Measurements from ENCODE around the gene TLE3. TPM values are rescaled to one million over a fixed set of nuclear protein-coding genes. Genes with fewer than 3 reads are reported as not detected.

TLE3 gene
- polyA plus RNA-seq, 2 of the 4 experiments (the other 2 are of a cell fraction), result 4.6 to 5.3 TPM

DNA sequence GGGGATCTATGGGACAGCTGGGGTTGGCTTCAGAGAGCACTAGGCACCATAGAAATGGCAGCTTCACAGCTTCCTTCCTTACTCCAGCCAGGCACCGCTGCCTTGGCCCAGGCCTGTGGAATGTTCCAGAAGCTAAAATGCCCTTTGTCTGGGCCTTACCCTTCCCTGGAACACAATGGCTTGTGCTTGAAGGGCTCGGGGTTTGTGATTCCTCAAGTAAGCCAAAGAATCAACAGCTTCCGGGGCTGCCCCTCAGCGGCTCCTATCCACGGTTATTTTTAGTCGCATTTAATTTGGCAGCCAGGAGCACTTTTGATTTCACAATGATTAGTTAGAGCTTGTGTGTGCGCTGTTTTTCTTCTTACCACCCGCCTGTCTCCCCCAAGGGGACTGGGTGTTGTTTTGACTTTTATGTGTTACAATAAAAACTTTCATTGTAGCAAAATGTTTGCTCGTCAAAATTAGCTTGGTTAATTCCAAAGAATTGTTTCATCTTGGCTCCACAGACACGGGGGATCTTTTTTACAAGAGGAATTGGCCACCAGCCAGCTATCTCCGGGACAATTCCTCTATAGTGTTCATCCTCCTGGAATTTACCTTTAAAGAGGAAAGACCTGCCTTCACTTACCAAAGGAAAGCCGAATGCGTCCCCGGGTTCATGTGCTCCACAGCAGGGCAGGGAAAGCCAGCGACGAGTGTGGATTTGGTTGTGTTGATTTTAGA is 73.8 kb downstream of the TLE3 start:
- no peak overlapping the region for H3K4me3 ChIP-seq
- no peaks in the 10 kb centered on the region for H3K9me3 ChIP-seq
- 66% methylated on average over 16 of the region's 16 CpGs for WGBS (ENCODE audit: missing lambda C conversion rate)
- no peak overlapping the region for H3K4me2 ChIP-seq
- DNase-seq (ENCODE audit: low read depth in 1 of 2, low spot score in 1 of 2) (no peak), ATAC-seq (no peak), FAIRE-seq (no peak)
- CTCF ChIA-PET, result interaction anchor here (1.0 to 2.0 kb wide), 7 partner anchors 16 to 548 kb away, joined by 3 to 4 read pairs (median 3); no protein-coding TSS in a partner anchor
- TF ChIP-seq HEYL (CRISPR knock-in tag; IDR thresholded peaks at IDR 0.05), result no peak
- no peak for TF ChIP-seq SREBF2 (IDR thresholded peaks at IDR 0.05)
- TF ChIP-seq CHD2 (IDR thresholded peaks at IDR 0.05; ENCODE audit: low read length, partially characterized antibody), result no peak
- TF ChIP-seq, protein P1, sequence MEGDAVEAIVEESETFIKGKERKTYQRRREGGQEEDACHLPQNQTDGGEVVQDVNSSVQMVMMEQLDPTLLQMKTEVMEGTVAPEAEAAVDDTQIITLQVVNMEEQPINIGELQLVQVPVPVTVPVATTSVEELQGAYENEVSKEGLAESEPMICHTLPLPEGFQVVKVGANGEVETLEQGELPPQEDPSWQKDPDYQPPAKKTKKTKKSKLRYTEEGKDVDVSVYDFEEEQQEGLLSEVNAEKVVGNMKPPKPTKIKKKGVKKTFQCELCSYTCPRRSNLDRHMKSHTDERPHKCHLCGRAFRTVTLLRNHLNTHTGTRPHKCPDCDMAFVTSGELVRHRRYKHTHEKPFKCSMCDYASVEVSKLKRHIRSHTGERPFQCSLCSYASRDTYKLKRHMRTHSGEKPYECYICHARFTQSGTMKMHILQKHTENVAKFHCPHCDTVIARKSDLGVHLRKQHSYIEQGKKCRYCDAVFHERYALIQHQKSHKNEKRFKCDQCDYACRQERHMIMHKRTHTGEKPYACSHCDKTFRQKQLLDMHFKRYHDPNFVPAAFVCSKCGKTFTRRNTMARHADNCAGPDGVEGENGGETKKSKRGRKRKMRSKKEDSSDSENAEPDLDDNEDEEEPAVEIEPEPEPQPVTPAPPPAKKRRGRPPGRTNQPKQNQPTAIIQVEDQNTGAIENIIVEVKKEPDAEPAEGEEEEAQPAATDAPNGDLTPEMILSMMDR (IDR thresholded peaks at IDR 0.05), result no peak
- no peak for TF ChIP-seq EP300 (IDR thresholded peaks at IDR 0.05)
- POLR2A ChIA-PET, result no interaction called here
- no peaks in the 10 kb centered on the region for H3K4me1 ChIP-seq
- no peak overlapping the region for H3K27ac ChIP-seq

DNA sequence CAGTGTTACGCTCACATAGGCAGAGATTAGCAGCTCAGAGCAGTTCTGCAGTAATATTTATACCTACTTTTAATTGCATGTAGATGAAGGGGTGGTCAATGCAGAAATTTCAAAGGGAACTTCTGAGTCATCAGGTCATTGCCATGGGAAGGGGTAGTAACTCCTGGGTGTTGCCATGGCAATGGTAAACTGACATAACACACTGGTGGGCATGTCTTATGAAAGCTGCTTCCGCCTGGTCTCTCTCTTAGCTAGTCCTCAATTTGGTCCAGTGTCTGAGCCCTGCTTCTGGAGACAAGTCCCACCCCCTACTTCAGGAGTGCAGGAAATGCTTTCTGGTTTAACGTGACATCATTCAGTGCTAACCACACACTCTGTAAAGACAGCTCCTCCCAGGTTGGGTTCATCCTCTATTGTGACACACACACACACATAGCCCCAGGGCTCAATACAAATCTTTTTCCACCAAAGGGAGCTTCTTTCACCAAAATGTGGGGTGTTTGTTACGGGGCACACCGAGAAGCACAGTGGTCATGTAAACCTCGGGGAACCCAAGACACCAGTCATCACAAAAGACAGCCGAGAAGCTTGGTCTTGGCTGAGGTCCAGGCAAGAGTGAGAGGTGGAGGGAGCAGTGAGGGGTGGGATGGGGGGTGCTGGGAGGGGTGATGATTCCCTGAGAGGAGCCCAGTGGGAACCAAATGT is 74.5 kb downstream of the TLE3 start:
- FAIRE-seq (no peak), ATAC-seq (peak in 1 of 2 experiments; percentile 17; a peak in 1 of 6 replicates), DNase-seq (ENCODE audit: low read depth in 1 of 2, low spot score in 1 of 2) (peak in 1 of 2 experiments; percentile 24)
- no peak overlapping the region for H3K4me2 ChIP-seq
- H3K9me3 ChIP-seq, result no peaks in the 10 kb centered on the region
- no peaks in the 10 kb centered on the region for H3K4me1 ChIP-seq
- H3K27ac ChIP-seq, result no peak overlapping the region
- CTCF ChIA-PET, result interaction anchor here (1.0 to 2.0 kb wide), 5 partner anchors 12 to 547 kb away, joined by 3 to 4 read pairs (median 3); no protein-coding TSS in a partner anchor
- no peak for TF ChIP-seq ZSCAN20 (CRISPR knock-in tag; IDR thresholded peaks at IDR 0.05)
- no peak for TF ChIP-seq CBX2 (IDR thresholded peaks at IDR 0.05; ENCODE audit: borderline replicate concordance, low read depth)
- H3K4me3 ChIP-seq, result no peak overlapping the region
- POLR2A ChIA-PET, result no interaction called here
- 65% methylated on average over 7 of the region's 7 CpGs for WGBS (ENCODE audit: missing lambda C conversion rate)

DNA sequence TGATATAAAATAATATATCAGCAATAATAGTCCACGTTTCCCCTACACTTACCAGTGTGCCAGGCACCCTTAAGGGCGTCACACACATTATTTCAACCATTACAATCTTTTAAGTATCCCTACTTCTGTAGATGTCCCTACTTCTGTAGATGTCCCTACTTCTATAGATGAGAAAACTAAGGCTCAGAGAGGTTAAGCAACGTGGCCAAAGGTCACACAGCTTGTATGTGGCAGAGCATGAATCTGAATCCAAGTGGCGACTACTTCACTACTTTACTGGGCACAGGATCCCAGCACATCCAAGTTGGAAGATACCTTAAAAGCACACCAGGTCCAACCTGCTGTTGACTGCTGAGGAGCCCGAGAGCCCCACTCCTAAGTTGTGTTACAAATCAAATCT is 77.5 kb downstream of the TLE3 start:
- FAIRE-seq (no peak), ATAC-seq (no peak), DNase-seq (ENCODE audit: low read depth in 1 of 2, low spot score in 1 of 2) (no peak)
- ChIA-PET CTCF (no interaction called here), POLR2A (no interaction called here)
- no peak for TF ChIP-seq MAFK (IDR thresholded peaks at IDR 0.05; ENCODE audit: partially characterized antibody)
- TF ChIP-seq CBX8 (IDR thresholded peaks at IDR 0.05), result no peak
- 23% methylated on average over 5 of the region's 5 CpGs for WGBS (ENCODE audit: missing lambda C conversion rate)
- no peak overlapping the region for H3K4me2 ChIP-seq
- H3K27ac ChIP-seq, result no peak overlapping the region
- no peak overlapping the region for H3K4me3 ChIP-seq
- no peaks in the 10 kb centered on the region for H3K4me1 ChIP-seq
- H3K9me3 ChIP-seq, result no peaks in the 10 kb centered on the region

DNA sequence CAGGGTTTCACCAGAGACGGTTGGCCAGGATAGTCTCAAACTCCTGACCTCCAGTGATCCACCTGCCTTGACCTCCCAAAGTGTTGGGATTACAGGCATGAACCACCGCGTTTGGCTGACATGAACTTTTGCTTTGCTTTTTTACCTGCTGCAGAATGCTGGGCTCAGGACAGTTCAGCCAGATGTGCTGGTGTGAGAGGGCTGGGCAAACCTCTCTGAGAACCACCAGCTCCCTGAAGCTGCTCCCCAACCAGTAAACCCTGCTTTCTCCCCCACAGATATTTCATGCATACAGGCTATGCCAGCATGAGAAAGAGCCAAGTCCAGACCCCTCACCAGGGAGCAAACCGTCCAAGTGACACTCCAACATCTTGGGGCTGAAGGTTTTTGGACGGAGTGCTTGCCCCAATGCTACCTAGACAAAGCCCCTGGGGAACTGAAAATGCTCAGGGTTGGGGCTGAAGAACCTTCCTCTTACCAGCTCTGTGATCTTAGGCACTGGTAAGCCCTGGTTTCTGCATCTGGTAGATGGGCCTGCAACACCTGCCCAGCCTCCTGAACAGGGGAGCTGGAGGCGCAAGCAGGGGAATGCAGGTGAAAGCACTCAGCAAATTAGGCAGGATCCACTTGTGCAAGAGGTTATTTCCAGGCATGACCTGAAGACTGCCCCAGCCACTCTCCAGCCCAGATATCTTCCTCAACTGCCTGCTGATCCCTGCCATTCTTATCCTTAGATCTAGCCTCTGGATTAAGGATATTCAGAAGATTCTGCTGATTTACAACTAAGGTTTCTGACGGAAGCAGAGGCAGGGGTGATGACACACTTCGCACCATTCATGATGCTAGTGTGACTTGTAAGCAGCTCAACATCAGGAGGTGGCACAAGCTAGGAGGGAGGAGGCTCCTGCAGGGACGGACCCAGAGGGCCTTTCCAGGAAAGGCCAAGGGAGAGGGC is 78.8 kb downstream of the TLE3 start:
- 67% methylated on average over 9 of the region's 9 CpGs for whole genome bisulfite sequencing (ENCODE audit: missing lambda C conversion rate)
- H3K4me3 ChIP-seq, result no peak overlapping the region
- DNase-seq (ENCODE audit: low read depth in 1 of 2, low spot score in 1 of 2), result no peak
- no peak overlapping the region for H3K4me2 ChIP-seq
- CTCF ChIA-PET, result interaction anchor here (0.8 to 1.3 kb wide), 3 partner anchors 11 to 448 kb away, joined by 3 to 5 read pairs (median 4); no protein-coding TSS in a partner anchor
- no peak overlapping the region for H3K27ac ChIP-seq
- POLR2A ChIA-PET, result no interaction called here
- TF ChIP-seq NPAS2 (CRISPR knock-in tag; IDR thresholded peaks at IDR 0.05; ENCODE audit: borderline replicate concordance), result no peak
- no peak for TF ChIP-seq CBX8 (IDR thresholded peaks at IDR 0.05)
- no peak for TF ChIP-seq POLR2A (IDR thresholded peaks at IDR 0.05; ENCODE audit: low read length)
- TF ChIP-seq POLR2AphosphoS2 (conservative IDR thresholded peaks at IDR 0.05; ENCODE audit: low read length), result no peak
- TF ChIP-seq CEBPB (IDR thresholded peaks at IDR 0.05), result no peak
- no peak for TF ChIP-seq MAZ (IDR thresholded peaks at IDR 0.05; ENCODE audit: borderline replicate concordance, low read depth, low read length)
- TF ChIP-seq CBX2 (IDR thresholded peaks at IDR 0.05; ENCODE audit: borderline replicate concordance, low read depth), result no peak
- TF ChIP-seq, protein P2, sequence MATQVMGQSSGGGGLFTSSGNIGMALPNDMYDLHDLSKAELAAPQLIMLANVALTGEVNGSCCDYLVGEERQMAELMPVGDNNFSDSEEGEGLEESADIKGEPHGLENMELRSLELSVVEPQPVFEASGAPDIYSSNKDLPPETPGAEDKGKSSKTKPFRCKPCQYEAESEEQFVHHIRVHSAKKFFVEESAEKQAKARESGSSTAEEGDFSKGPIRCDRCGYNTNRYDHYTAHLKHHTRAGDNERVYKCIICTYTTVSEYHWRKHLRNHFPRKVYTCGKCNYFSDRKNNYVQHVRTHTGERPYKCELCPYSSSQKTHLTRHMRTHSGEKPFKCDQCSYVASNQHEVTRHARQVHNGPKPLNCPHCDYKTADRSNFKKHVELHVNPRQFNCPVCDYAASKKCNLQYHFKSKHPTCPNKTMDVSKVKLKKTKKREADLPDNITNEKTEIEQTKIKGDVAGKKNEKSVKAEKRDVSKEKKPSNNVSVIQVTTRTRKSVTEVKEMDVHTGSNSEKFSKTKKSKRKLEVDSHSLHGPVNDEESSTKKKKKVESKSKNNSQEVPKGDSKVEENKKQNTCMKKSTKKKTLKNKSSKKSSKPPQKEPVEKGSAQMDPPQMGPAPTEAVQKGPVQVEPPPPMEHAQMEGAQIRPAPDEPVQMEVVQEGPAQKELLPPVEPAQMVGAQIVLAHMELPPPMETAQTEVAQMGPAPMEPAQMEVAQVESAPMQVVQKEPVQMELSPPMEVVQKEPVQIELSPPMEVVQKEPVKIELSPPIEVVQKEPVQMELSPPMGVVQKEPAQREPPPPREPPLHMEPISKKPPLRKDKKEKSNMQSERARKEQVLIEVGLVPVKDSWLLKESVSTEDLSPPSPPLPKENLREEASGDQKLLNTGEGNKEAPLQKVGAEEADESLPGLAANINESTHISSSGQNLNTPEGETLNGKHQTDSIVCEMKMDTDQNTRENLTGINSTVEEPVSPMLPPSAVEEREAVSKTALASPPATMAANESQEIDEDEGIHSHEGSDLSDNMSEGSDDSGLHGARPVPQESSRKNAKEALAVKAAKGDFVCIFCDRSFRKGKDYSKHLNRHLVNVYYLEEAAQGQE (IDR thresholded peaks at IDR 0.05), result no peak
- no peak for TF ChIP-seq TP53 (CRISPR knock-in tag; IDR thresholded peaks at IDR 0.05)
- TF ChIP-seq KDM5A (IDR thresholded peaks at IDR 0.05), result no peak
- no peak for TF ChIP-seq NFE2L2 (conservative IDR thresholded peaks at IDR 0.05; ENCODE audit: low read length)
- no peak for TF ChIP-seq SMC3 (IDR thresholded peaks at IDR 0.05)
- TF ChIP-seq JUN (IDR thresholded peaks at IDR 0.05), result no peak
- no peak for TF ChIP-seq TFCP2L1 (CRISPR knock-in tag; IDR thresholded peaks at IDR 0.05)
- TF ChIP-seq ZFP36 (IDR thresholded peaks at IDR 0.05; ENCODE audit: borderline replicate concordance, partially characterized antibody), result no peak
- TF ChIP-seq RAD21 (conservative IDR thresholded peaks at IDR 0.05 in 1 of 2, IDR thresholded peaks at IDR 0.05 in 1 of 2), result no peak
- no peaks in the 10 kb centered on the region for H3K4me1 ChIP-seq
- no peak for FAIRE-seq
- H3K9me3 ChIP-seq, result no peaks in the 10 kb centered on the region
- ATAC-seq, result no peak

Data from A549 (cell line).